Heart left ventricle (tissue), 16 donors: Measurements from ENCODE around the gene HSPB3. TPM values are rescaled to one million over a fixed set of nuclear protein-coding genes. Genes with fewer than 3 reads are reported as not detected.
A peak's percentile ranks its signal among the peaks of the same experiment; 100 is the strongest.

Experiments used
- ATAC-seq, 4 donors: fragments of 200-7000 bp; cut with Tn5 transposase; one replicate each; pipeline ENCODE4 v1.9.1; 2020 to 2022; ENCODE audit warnings: moderate library complexity in 4 of 4, mild to moderate bottlenecking in 3 of 4, moderate number of reproducible peaks in 1 of 4
- DNase-seq, 5 donors: peaks; one replicate each; pipeline ENCODE4 v3.0.0-alpha.2; 2020
- H3K27ac ChIP-seq, 12 donors: fragments of 200-600 bp; sonication (generic) in 4 of 12; one replicate each; pipeline versions ENCODE4 v1.5.0 to v1.8.0; 2016 to 2022; ENCODE audit warnings: mild to moderate bottlenecking in 2 of 12
- H3K27me3 ChIP-seq, 9 donors: fragments of 200-600 bp; sonication (generic) in 2 of 9; one replicate each; pipeline versions ENCODE4 v1.5.1 to v1.8.0; 2016 to 2022; ENCODE audit warnings: mild to moderate bottlenecking in 3 of 9
- H3K36me3 ChIP-seq, 9 donors: fragments of 200-600 bp; sonication (generic) in 2 of 9; one replicate each; pipeline versions ENCODE4 v1.5.0 to v1.8.0; 2018 to 2022; ENCODE audit warnings: mild to moderate bottlenecking in 2 of 9
- H3K4me1 ChIP-seq, 12 donors: fragments of 200-600 bp; sonication (generic) in 4 of 12; one replicate each; pipeline versions ENCODE4 v1.5.0 to v1.8.0; 2016 to 2022; ENCODE audit warnings: mild to moderate bottlenecking in 3 of 12
- H3K4me3 ChIP-seq, 12 donors: fragments of 200-600 bp; sonication (generic) in 4 of 12; one replicate each; pipeline versions ENCODE4 v1.5.0 to v1.8.0; 2017 to 2022; ENCODE audit warnings: mild to moderate bottlenecking in 9 of 12, moderate library complexity in 4 of 12
- H3K9me3 ChIP-seq, 12 donors: fragments of 200-600 bp; sonication (generic) in 4 of 12; one replicate each; pipeline versions ENCODE4 v1.5.0 to v1.8.0; 2016 to 2022; ENCODE audit warnings: mild to moderate bottlenecking in 1 of 12
- CTCF ChIP-seq, 12 donors: fragments of 200-600 bp; sonication (generic) in 4 of 12; IDR thresholded peaks; one replicate each; pipeline versions ENCODE4 v1.5.0 to v1.8.0; 2018 to 2022; ENCODE audit warnings: antibody characterized with exemption in 12 of 12, mild to moderate bottlenecking in 5 of 12
- POLR2A ChIP-seq, 2 donors: fragments of 450-650 bp; IDR thresholded peaks; one replicate each; pipeline ENCODE4 v1.6.1; 2017; ENCODE audit warnings: antibody characterized with exemption in 2 of 2, mild to moderate bottlenecking in 2 of 2, moderate library complexity in 2 of 2
- WGBS, 4 donors: extraction: QIAGEN DNeasy Blood & Tissue Kit in 2 of 4; methylation state at CpG; one replicate each; pipeline versions ENCODE4 v1.1.5 to v1.1.7; 2013 to 2018; 5-methylcytosine and 5-hydroxymethylcytosine counted together
- intact Hi-C, 10 donors: fragments of 100-400 bp; cut with DNase I; formaldehyde crosslinking; loops; one replicate each; pipeline versions ENCODE4 v1.11.1 to v1.14.2; 2022
- polyA plus RNA-seq, 2 donors: library from polyadenylated mRNA; stranded (reverse); fragments of 200-250 nt; gene quantifications; one replicate each; pipeline ENCODE4 v1.2.3, GENCODE V29; 2013
- total RNA-seq, 9 donors: library from RNA; depleted of rRNA in 2 of 9; stranded (reverse); fragments of >200 nt in 2 of 9; fragmentation: NEBNext Ultra II Directional in 3 of 9; extraction: Animal tissue kit (Norgen Biotek cat#: 25700) in 3 of 9; gene quantifications; one replicate each; pipeline versions ENCODE4 v1.1.0 to v1.2.4, GENCODE V29; 2016 to 2023
- donor health status: ischemic (EF 13 %, LVEDD 7.1; RV severe dilation, severe dysfunction).
- donor health status: healthy with polysubstance abuse.
- donor health status: DM: no; HTN: yes; CAD: no.
- donor health status: DM: no; HTN: no; CAD: no.
- donor health status: ischemic (EF 25% LVEDD 6.9; RV normal size, moderate dysfunction).
- donor health status: ischemic (EF 25% LVEDD 5.7; RV mildly dilated, moderate dysfunction).
- donor health status: healthy.
- donor health status: DM: yes; HTN: yes; CAD: no.
- donor health status: ischemic (EF 35%, LVEDD 5.7; RV mildly dilated, moderate dysfunction).
- donor health status: nonischemic (EF 11% LVEDD 7.7; RV severe dilation, severe dysfunction).
- donor health status: DM: yes; HTN: yes; CAD: no.
- donor health status: PGD.
- donor health status: ischemic (EF 29% LVEDD 5.4; RV normal size, mild dysfunction).
- donor health status: nonischemic (EF 23%, LVEDD 6.1; RV moderate dilation, normal function).

The HSPB3 gene
- total and polyA plus RNA-seq, 11 donors = 125 to 795 (median 317) TPM

- Histone ChIP-seq H3K4me1 (peaks cover 0 to 7% (median 0%) of the 10 kb centered on the region in 12 donors), H3K27me3 (no peaks in the 10 kb centered on the region), H3K27ac (no peak overlapping the region), H3K36me3 (no peaks in the 10 kb centered on the region), H3K9me3 (no peaks in the 10 kb centered on the region), H3K4me3 (no peak overlapping the region)
- intact Hi-C loops = loop anchor here in 7 of 10 donors (5.0 to 10.0 kb wide), 6 partner anchors 49 to 249 kb away; partner anchors contain the start of gene ARL15 (in 1 of the 7)
- TF ChIP-seq CTCF (IDR thresholded peaks at IDR 0.05) = no peak
- TF ChIP-seq POLR2A (IDR thresholded peaks at IDR 0.05) = no peak
- 90 to 100% (median 95%) methylated on average over 1 of the region's 1 CpG for WGBS, 4 donors
- DNase-seq (no peak), ATAC-seq (no peak)
These were observed 35.8 kb downstream of the HSPB3 start for GRCh38 chr5:54491326-54491725.

DNA sequence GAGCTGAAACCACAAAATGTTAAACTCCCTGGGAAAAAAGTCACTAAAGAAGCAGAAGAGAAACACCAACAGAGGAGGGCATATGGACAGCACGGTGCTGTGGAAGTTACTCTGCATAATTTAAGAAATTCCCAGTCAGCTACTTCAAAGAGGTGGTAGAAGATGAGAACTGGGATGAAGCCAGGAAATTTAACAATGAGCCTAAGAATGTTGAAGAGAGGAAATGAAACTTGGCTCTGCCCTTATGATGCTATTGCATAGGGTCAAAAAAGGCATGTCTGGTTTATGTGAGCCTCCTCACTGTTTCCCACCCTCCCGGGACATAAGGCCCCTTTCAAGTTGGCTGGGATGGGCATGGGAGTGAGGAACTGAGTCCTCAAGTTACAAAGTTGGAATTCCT, 36.7 kb downstream of the HSPB3 start:
- TF ChIP-seq CTCF (IDR thresholded peaks at IDR 0.05) (no peak), POLR2A (IDR thresholded peaks at IDR 0.05) (no peak)
- DNase-seq (no peak), ATAC-seq (peak in 1 of 4 donors; percentile 27)
- Histone ChIP-seq H3K27me3 (no peaks in the 10 kb centered on the region), H3K9me3 (no peaks in the 10 kb centered on the region), H3K4me1 (peaks cover 0 to 7% (median 0%) of the 10 kb centered on the region in 12 donors), H3K27ac (no peak overlapping the region), H3K4me3 (no peak overlapping the region), H3K36me3 (no peaks in the 10 kb centered on the region)
- intact Hi-C loops = loop anchor here in 7 of 10 donors (5.0 to 10.0 kb wide), 6 partner anchors 50 to 250 kb away; partner anchors contain the start of gene ARL15 (in 1 of the 7)
- WGBS, 4 donors = 30 to 50% (median 38%) methylated on average over 2 of the region's 2 CpGs

GRCh38 chr5:54495027-54495426, 39.5 kb downstream of the HSPB3 start:
- Histone ChIP-seq H3K9me3 (peaks cover 0 to 9% (median 0%) of the 10 kb centered on the region in 12 donors), H3K36me3 (no peaks in the 10 kb centered on the region), H3K4me3 (no peak overlapping the region), H3K4me1 (peaks cover 0 to 7% (median 0%) of the 10 kb centered on the region in 12 donors), H3K27ac (no peak overlapping the region), H3K27me3 (no peaks in the 10 kb centered on the region)
- TF ChIP-seq POLR2A (IDR thresholded peaks at IDR 0.05) (no peak), CTCF (IDR thresholded peaks at IDR 0.05) (no peak)
- no peak for ATAC-seq
- no peak for DNase-seq
- intact Hi-C loops = loop anchor here in 1 of 10 donors (10.0 kb wide), 1 partner anchor 180 kb away; the partner anchor contains the start of gene ARL15

Other genes starting within 250 kb of the HSPB3 start
- gene ARL15, start 145.1 kb upstream of the HSPB3 start, total RNA-seq = 10 to 100 TPM; 19.3 to 35.0 (median 25.7) TPM
- 10 to 100 TPM in 1 of 2 donors, 1 to 10 TPM in 1; 7.1 to 18.2 TPM for gene ARL15, start 145.1 kb upstream of the HSPB3 start, polyA plus RNA-seq
- 10 to 100 TPM; 18.8 to 39.6 (median 23.4) TPM for gene SNX18, start 62.1 kb downstream of the HSPB3 start, total RNA-seq
- 10 to 100 TPM in 1 of 2 donors, 1 to 10 TPM in 1; 4.1 to 16.7 TPM for gene SNX18, start 62.1 kb downstream of the HSPB3 start, polyA plus RNA-seq